ENCODE data around the gene UBXN10. TPM values are rescaled to one million over a fixed set of nuclear protein-coding genes. Genes with fewer than 3 reads are reported as not detected.
A peak's percentile ranks its signal among the peaks of the same experiment; 100 is the strongest.

The UBXN10 gene
- total and polyA plus RNA-seq, 11 donors = 0.14 to 2.6 (median 1.1) TPM

GRCh38 chr1:20187103-20187812, 1.4 kb downstream of the UBXN10 start:
- Histone ChIP-seq H3K4me1 (peaks cover 0 to 35% (median 10%) of the 10 kb centered on the region in 12 donors), H3K27ac (peak overlapping the region in 1 of 12 donors; percentile 92), H3K27me3 (peaks cover 0 to 33% (median 9%) of the 10 kb centered on the region in 9 donors), H3K4me3 (peak overlapping the region in 1 of 12 donors; percentile 66), H3K9me3 (no peaks in the 10 kb centered on the region), H3K36me3 (no peaks in the 10 kb centered on the region)
- DNase-seq (no peak), ATAC-seq (no peak)
- TF ChIP-seq CTCF (IDR thresholded peaks at IDR 0.05) (no peak), POLR2A (IDR thresholded peaks at IDR 0.05) (no peak)
- 63 to 73% (median 65%) methylated on average over 7 of the region's 7 CpGs for WGBS, 4 donors
- intact Hi-C loops (cut with DNase I) = no loop called here

GRCh38 chr1:20187813-20188454, 2.0 kb downstream of the UBXN10 start:
- WGBS, 4 donors = 34 to 54% (median 42%) methylated on average over 4 of the region's 4 CpGs
- ATAC-seq = no peak
- Histone ChIP-seq H3K27me3 (peaks cover 0 to 36% (median 9%) of the 10 kb centered on the region in 9 donors), H3K4me1 (peaks cover 0 to 39% (median 10%) of the 10 kb centered on the region in 12 donors), H3K36me3 (no peaks in the 10 kb centered on the region), H3K27ac (peak overlapping the region in 1 of 12 donors; percentile 92), H3K4me3 (no peak overlapping the region), H3K9me3 (no peaks in the 10 kb centered on the region)
- TF ChIP-seq CTCF (IDR thresholded peaks at IDR 0.05) (no peak), POLR2A (IDR thresholded peaks at IDR 0.05) (no peak)
- DNase-seq = no peak
- intact Hi-C loops (cut with DNase I) = no loop called here

GRCh38 chr1:20188455-20188817, 2.5 kb downstream of the UBXN10 start:
- ATAC-seq = no peak
- no peaks in the 10 kb centered on the region for H3K9me3 ChIP-seq
- peaks cover 0 to 39% (median 10%) of the 10 kb centered on the region in 12 donors for H3K4me1 ChIP-seq
- H3K27me3 ChIP-seq = peaks cover 0 to 36% (median 9%) of the 10 kb centered on the region in 9 donors
- DNase-seq = no peak
- peak overlapping the region in 1 of 12 donors; percentile 92 for H3K27ac ChIP-seq
- H3K36me3 ChIP-seq = no peaks in the 10 kb centered on the region
- TF ChIP-seq POLR2A (IDR thresholded peaks at IDR 0.05) = no peak
- no peak overlapping the region for H3K4me3 ChIP-seq
- intact Hi-C loops (cut with DNase I) = no loop called here
- WGBS, 4 donors = 64 to 69% (median 65%) methylated on average over 4 of the region's 4 CpGs

GRCh38 chr1:20189664-20190063, 3.8 kb downstream of the UBXN10 start:
- 78 to 90% (median 87%) methylated on average over 4 of the region's 4 CpGs for WGBS, 4 donors
- Histone ChIP-seq H3K27ac (peak overlapping the region in 1 of 12 donors; percentile 92), H3K27me3 (peaks cover 0 to 36% (median 9%) of the 10 kb centered on the region in 9 donors), H3K9me3 (no peaks in the 10 kb centered on the region), H3K36me3 (no peaks in the 10 kb centered on the region), H3K4me1 (peaks cover 0 to 42% (median 10%) of the 10 kb centered on the region in 12 donors), H3K4me3 (no peak overlapping the region)
- ATAC-seq (no peak), DNase-seq (no peak)
- no peak for TF ChIP-seq POLR2A (IDR thresholded peaks at IDR 0.05)
- TF ChIP-seq CTCF (IDR thresholded peaks at IDR 0.05) = no peak
- intact Hi-C loops (cut with DNase I) = loop anchor here in 5 of 10 donors (5.0 to 10.0 kb wide), 3 partner anchors 82 to 275 kb away; no protein-coding TSS in a partner anchor
